H7 (cell line): ENCODE results near the gene LBH. TPM values are rescaled to one million over a fixed set of nuclear protein-coding genes. Genes with fewer than 3 reads are reported as not detected.

Experiments used
- DNase-seq: peaks from one replicate; pipeline ENCODE4 v3.0.0; 2012
- H3K27me3 ChIP-seq: 2 replicates; pipeline ENCODE4 v1.6.0; 2011; ENCODE audit warnings: mild to moderate bottlenecking, low read length; ENCODE audit not compliant: control insufficient read depth, insufficient read depth
- H3K36me3 ChIP-seq: replicated peaks from 2 replicates; pipeline ENCODE4 v1.5.1; 2011; ENCODE audit warnings: low read length; ENCODE audit not compliant: control insufficient read depth, insufficient read depth
- H3K4me3 ChIP-seq: 2 replicates; pipeline ENCODE4 v1.5.1; 2011; ENCODE audit warnings: low read depth, mild to moderate bottlenecking, control low read depth, low read length, moderate library complexity; ENCODE audit not compliant: insufficient read depth
- total RNA-seq: library from RNA; depleted of rRNA; stranded (reverse); fragments of >200 nt; shearing (Covaris generic); gene quantifications from 2 replicates; pipeline ENCODE4 v1.2.3, GENCODE V29; 2014

The LBH gene
- total RNA-seq, 1 experiment from 2014 or later: 93.3 TPM

DNA sequence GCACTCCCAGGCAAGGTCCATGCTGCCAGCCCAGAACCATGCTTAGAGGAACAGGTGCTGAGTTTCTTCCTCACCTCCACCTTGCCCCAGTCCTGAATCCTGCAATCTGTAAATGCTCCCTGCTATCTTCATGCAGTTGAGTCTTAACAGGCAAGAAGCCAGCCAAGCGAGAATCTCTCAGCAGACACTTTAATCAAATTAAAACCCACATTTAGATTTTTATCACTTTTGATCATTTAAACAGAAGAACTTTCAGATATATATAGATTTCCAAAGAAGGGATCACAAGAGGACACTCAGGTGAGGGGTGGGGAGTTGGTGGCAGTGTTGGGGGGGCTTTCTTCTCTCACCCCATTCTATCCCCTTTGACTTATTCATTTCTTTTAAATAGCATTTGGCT lies 25.9 kb upstream of the LBH start:
- no peak for DNase-seq
- no peak overlapping the region for H3K4me3 ChIP-seq
- H3K27me3 ChIP-seq: no peaks in the 10 kb centered on the region
- no peaks in the 10 kb centered on the region for H3K36me3 ChIP-seq

DNA sequence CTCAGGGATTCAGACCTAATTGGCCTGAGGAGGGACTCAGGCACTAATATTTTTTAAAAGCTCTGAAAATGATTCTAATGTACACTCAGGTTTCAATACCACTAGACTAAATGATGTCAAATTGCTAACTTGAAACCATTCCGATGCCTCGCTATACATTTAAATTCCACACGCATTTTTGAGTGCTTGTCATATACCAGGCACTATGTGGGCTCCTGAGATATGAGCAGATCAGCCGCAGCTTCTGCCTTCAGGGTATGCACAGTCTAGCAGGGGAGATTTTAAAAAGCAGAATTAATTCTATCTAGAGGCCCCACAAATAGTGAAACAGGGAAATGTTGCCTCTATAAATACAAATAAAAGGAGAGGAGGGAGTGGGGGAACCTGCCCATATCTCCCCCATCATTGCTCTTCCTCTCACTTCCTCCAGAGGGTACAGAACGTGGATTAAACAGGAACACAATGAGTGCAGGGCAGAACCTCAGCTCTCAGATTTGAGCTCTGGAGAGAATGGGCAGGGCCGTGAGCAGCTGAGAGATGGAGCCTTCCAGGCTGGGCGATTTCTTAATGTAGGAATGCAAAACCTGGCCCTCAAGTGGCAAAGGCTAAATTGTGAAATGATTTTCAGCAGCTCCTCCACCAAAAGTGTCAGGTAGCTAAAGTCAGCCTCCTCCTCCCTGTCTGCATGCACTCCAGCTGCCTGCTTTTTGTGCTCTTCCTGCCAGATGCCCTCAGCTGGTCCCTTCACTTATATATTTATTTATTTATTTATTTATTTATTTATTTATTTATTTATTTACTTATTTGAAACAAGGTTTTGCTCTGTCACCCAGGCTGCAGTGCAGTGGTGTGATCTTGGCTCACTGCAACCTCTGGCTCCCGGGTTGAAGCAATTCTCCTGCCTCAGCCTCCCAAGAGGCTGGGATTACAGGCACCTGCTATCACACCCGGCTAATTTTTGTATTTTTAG lies 24.6 kb upstream of the LBH start:
- no peak for DNase-seq
- Histone ChIP-seq H3K27me3 (no peaks in the 10 kb centered on the region), H3K4me3 (no peak overlapping the region), H3K36me3 (no peaks in the 10 kb centered on the region)

DNA sequence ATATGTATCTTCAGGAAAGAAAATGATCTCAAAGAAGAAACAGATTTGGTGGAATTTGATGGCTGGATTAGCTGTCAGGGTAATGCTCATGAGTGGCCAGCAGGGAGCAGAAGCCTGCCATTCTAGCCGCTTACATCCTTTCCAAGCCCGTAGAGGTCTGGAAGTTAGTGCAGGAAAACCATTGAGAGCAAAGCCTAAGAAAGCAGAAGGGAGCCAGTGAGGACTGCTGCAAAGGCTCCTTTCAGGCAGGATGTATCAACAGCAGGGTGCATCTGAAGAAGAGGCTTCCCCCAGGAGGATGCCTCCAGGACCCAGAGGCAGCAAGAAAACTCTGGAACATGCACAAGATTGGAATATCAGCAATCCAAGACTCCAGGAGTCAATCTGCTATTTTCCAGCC lies 22.9 kb upstream of the LBH start:
- H3K36me3 ChIP-seq: no peaks in the 10 kb centered on the region
- no peaks in the 10 kb centered on the region for H3K27me3 ChIP-seq
- H3K4me3 ChIP-seq: no peak overlapping the region
- DNase-seq: peak; percentile 75

DNA sequence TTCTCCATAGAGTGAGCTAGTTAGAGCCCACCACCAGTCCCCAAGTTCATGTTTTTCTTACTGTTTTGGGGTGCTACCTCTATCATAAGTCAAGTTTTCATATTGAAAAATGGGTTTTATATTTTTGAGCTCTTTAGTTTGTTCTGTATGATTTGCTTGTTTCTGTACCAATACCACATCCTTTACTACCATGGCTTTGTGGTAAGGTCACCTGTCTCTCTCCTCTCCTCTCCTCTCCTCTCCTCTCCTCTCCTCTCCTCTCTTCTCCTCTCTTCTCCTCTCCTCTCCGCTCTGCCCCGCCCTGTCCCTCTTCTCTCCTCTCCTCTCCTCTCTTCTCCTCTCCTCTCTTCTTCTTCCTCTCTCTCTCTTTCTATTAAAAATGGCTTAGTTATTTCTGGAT lies 22.1 kb upstream of the LBH start:
- no peaks in the 10 kb centered on the region for H3K36me3 ChIP-seq
- no peak overlapping the region for H3K4me3 ChIP-seq
- H3K27me3 ChIP-seq: no peaks in the 10 kb centered on the region
- no peak for DNase-seq

DNA sequence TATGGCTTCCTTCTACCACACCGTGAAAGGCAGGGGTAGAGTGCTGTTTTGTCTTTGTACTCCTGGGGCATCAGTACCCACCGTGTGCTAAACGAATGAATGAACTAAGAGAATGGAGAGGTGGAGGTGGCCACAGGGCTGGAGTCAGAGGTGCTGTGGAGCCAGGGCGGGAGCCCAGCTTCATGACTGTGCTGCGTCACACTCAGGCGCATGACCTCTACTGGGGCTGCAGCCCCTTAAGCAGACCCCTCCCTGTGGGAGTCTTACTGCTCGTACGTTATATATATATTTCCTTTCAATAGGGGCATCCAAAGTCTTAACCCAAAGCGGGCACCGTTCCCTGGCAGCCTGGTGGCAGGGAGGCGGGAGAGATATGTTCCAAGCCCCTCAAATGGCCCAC lies 18.0 kb upstream of the LBH start:
- H3K4me3 ChIP-seq: no peak overlapping the region
- no peaks in the 10 kb centered on the region for H3K36me3 ChIP-seq
- DNase-seq: no peak
- no peaks in the 10 kb centered on the region for H3K27me3 ChIP-seq

DNA sequence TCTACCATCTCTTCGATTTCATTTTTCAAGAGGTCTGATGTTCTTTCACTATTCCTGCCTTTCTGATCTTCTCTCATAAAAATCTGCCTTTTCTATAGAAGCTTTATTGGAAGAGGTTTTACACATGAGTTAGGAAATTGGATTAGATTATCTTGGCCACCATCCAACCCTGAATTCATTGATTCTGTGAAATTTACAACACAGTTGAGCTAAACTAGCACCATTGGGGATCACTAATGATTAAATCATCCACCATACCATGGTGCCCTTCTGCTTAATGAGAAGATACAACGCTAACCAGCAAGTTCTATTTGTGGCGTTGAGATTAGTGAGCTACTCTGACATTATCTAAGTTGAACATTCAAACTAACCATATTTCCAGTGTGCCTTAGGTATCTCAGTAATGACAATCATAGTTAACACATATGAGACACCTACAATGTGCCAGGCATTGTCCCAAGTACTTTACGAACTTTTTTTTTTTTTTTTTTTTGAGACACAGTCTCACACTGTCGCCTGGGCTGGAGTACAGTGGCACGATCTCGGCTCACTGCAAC lies 17.3 kb upstream of the LBH start:
- no peak for DNase-seq
- H3K36me3 ChIP-seq: no peaks in the 10 kb centered on the region
- no peak overlapping the region for H3K4me3 ChIP-seq
- no peaks in the 10 kb centered on the region for H3K27me3 ChIP-seq

DNA sequence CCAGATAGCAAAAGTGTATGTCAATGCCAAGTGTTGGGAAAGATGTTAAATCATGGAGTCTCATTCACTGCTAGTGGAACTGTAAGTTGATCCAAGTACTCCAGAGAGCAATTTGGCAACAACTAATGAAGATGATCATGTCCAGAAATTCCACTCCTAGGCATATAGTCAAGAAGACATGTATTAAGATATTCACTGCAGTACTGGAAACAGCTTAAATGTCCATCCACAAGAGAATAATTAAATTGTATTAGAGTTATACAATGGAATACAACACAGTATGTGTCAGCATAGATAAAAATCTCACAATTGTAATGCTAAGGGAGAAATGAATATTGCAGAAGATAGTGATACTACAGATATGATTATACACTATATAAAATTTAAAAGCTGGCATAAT lies 15.2 kb upstream of the LBH start:
- Histone ChIP-seq H3K4me3 (no peak overlapping the region), H3K36me3 (no peaks in the 10 kb centered on the region), H3K27me3 (0 out of 2 replicates have a peak, but pooled peaks cover 1% of the 10 kb centered on the region)
- DNase-seq: no peak

DNA sequence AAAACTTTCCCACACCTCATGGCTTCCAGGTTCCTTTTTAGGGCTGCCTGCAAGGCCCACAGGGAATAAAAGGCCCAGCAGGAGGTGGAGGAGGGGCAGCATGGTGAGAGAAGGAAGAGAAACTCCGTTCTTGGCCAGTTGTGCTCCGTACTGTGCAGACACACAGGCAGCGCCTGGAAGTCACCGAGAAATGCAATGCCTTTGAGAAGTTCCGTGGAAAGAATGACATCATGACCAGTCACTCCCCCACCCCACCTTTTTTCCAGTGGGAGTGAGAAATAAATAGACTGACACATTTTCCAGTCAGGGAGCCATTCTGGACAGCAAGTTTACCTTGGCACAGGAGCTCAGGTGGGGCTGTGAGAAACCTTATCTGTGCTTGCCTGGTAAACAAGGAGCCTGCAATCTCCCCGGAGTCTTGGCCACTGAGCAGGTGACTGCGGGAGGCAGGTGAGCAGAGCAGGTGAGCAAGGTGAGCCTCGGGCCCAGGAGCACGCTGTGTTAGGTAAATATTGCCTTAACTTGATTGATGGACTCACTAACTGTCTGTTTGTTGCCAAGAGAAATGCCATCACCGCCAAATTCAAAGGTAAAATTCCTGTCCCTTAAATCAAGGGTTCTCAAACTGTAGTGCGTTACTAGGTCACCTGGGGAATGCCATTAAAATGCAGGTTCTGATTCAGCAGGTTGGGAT lies 13.5 kb upstream of the LBH start:
- Histone ChIP-seq H3K4me3 (no peak overlapping the region), H3K27me3 (0 out of 2 replicates have a peak, but pooled peaks cover 1% of the 10 kb centered on the region), H3K36me3 (no peaks in the 10 kb centered on the region)
- peak; percentile 39 for DNase-seq

DNA sequence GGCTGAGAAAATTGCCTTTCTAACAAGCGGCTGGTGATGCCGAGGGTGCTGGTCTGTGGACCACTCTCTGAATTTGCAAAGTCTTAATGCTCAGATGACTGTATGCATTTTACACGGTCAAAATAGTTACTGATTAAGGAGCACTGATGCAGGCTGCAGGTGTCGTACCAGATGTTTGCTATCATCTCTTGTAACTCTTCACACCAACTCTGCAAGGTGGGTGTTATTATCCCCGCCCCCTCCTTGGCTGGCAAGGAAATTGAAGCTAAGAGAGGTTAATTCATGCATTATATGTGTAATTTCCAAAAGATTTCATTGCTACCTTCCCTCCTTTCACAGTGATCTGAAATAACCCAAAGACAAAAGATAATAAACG lies 13.0 kb upstream of the LBH start:
- Histone ChIP-seq H3K27me3 (0 out of 2 replicates have a peak, but pooled peaks cover 1% of the 10 kb centered on the region), H3K36me3 (no peaks in the 10 kb centered on the region), H3K4me3 (no peak overlapping the region)
- no peak for DNase-seq

DNA sequence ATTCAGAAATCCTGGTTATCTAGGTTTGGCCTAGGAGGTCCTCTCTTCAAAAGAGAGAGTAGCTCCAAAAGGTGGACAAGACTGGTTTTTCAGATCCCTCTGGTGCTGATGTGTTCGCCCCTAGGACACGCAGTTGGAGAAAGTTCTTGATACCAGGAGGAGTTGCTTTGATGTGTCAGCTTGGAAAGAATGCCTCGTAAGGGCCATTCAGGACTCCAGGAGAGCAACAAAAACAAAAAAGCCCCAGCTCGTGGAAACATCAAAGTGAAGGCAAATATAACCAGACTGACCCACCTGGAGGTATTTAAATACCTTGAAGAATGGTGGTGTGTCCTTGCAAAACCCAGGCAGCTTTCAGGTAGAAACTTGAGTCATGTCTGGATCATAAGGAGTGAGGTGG lies 12.5 kb upstream of the LBH start:
- no peaks in the 10 kb centered on the region for H3K36me3 ChIP-seq
- H3K4me3 ChIP-seq: no peak overlapping the region
- 0 out of 2 replicates have a peak, but pooled peaks cover 1% of the 10 kb centered on the region for H3K27me3 ChIP-seq
- DNase-seq: no peak

DNA sequence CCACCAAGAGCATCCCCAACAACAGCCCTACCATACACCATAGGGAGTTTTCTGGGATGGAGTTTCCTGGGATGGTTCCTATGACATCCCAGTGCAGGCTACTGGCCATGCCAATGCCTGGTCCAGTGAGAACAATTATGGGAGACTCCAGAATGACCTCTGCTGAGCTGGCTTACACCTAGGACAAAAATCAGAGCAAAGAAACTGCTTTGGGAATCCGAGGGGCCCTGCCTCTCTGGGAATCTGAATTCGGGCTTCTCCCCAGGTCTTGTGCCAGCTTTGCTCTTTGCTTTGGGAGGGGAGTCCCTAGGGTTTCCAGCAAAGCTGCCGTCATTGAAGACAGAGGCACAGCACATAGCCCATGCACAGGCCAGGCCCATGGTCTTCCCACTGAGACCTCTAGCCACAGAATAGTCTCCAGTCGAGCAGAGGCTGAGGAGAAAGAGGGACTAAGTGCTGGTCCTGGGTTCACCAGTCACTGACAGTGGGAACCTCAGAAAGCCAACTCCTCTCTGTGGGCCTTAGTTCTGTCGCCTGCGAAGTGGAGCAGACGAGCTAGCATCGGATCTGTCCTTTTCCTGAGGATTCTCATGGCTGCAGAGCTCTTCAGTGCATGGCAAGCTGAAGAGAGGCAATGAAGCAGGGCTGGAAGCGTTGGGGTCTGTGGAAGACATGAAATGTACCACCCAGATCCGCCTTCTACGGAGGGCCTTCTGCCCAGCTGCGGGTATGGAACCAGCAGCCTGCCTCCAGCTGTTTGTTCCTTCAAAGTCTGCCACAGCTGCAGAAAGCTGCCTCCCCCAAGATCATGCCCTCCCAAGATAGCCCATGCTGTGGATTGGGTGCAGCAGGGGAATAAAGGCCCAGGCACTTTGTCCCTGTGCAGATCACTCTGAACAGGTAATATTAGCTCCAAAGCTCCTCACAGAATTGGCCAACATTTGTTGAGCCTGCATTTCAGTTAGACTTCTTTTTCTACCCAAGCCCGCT lies 11.2 kb upstream of the LBH start:
- Histone ChIP-seq H3K4me3 (no peak overlapping the region), H3K27me3 (0 out of 2 replicates have a peak, but pooled peaks cover 1% of the 10 kb centered on the region), H3K36me3 (no peaks in the 10 kb centered on the region)
- no peak for DNase-seq

DNA sequence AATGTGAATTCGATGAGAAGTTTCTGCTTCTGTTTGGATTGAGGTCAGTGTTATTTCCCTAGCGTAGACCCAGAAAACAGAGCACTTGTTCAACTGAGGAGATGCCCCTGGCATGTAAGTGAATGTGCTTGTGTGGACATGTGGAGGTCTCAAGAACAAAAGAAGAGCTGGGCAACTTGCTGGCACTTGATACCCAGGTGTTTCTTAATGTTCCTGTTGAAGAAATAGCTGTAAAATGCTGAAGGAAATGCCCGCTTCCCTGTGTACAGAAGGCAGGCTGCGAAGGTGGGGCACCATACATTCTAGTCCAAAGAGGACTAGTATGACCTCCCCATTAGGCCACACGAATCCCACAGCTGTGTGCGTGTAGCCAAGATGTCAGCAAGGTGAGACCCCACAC lies 9.8 kb upstream of the LBH start:
- Histone ChIP-seq H3K4me3 (no peak overlapping the region), H3K27me3 (0 out of 2 replicates have a peak, but pooled peaks cover 1% of the 10 kb centered on the region), H3K36me3 (no peaks in the 10 kb centered on the region)
- no peak for DNase-seq

DNA sequence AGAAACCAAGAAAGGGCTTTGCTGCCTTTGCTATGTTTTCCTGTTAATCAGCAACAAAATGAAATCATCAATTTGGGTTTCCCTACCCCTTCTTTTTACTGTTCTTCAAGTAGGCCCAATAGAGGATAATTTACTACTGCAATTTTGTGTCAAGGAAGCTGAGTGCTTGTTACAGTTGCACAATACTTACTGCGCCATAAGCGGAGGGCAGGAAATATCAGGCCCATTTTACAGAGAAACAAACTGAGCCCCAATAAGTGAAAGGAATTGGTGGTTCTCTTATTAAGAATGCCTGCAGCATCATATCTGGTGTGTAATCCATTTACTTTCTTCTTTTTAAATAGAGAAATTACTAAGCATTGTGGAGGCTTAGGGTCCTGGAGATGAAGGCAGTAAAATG lies 9.3 kb upstream of the LBH start:
- no peak for DNase-seq
- H3K36me3 ChIP-seq: no peaks in the 10 kb centered on the region
- H3K4me3 ChIP-seq: no peak overlapping the region
- 0 out of 2 replicates have a peak, but pooled peaks cover 1% of the 10 kb centered on the region for H3K27me3 ChIP-seq
